ENCODE data around the gene CNMD. TPM values are rescaled to one million over a fixed set of nuclear protein-coding genes. Genes with fewer than 3 reads are reported as not detected.

Gene CNMD
- total and polyA plus RNA-seq, 2 experiments from 2014 or later = not detected

- in situ Hi-C loops (cut with MboI) = no loop called here
- no peak for TF ChIP-seq EZH2phosphoT487 (IDR thresholded peaks at IDR 0.05; ENCODE audit: insufficient read depth, low read depth)
- no peak for TF ChIP-seq EZH2 (IDR thresholded peaks at IDR 0.05; ENCODE audit: insufficient read depth, poor library complexity, severe bottlenecking)
- no peak overlapping the region for H3K4me2 ChIP-seq (ENCODE audit: unreplicated experiment)
- no peak overlapping the region for H2AFZ ChIP-seq
- no peaks in the 10 kb centered on the region for H3F3A ChIP-seq (ENCODE audit: insufficient read depth)
- H3K9me2 ChIP-seq (ENCODE audit: insufficient read depth) = no peaks in the 10 kb centered on the region
- peaks cover 43% of the 10 kb centered on the region for H3K27me3 ChIP-seq (replicated peaks; ENCODE audit: insufficient read depth)
- H3K9me3 ChIP-seq (ENCODE audit: low read depth) = no peaks in the 10 kb centered on the region
- DNase-seq = no peak
- H3K4me1 ChIP-seq (ENCODE audit: insufficient read depth) = no peaks in the 10 kb centered on the region
- H3K36me3 ChIP-seq (ENCODE audit: low read depth) = no peaks in the 10 kb centered on the region
- H3K9ac ChIP-seq = no peak overlapping the region
- H4K20me1 ChIP-seq (ENCODE audit: insufficient read depth) = no peaks in the 10 kb centered on the region
- H3K27ac ChIP-seq = no peak overlapping the region
- H3K4me3 ChIP-seq = no peak overlapping the region
- no peaks in the 10 kb centered on the region for H3K79me2 ChIP-seq (ENCODE audit: insufficient read depth)
Observed at GRCh38 chr13:52737451-52737850, 2.2 kb downstream of the CNMD start.

DNA sequence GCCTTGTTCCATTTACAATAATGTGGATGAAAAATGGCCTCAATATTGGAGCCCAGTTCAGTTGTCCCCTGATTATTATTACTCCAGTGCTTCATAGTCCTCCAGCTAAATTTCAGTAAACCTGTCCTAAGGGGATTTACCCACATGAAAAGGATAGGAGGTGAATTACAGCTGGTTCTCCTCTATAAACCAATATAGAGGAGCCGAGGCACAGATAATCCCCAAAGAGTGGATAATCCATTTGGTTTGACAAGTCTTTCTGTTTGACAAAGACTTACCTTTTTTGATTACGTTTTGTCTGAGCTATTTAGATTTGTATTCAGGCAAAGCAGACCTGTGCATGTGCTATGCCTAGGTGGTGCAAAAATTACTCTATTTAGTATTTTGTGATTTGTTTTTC is 2.7 kb downstream of the CNMD start:
- Histone ChIP-seq H3K9me3 (ENCODE audit: low read depth) (no peaks in the 10 kb centered on the region), H3K27me3 (replicated peaks; ENCODE audit: insufficient read depth) (peaks cover 39% of the 10 kb centered on the region), H3K36me3 (ENCODE audit: low read depth) (no peaks in the 10 kb centered on the region), H3K79me2 (ENCODE audit: insufficient read depth) (no peaks in the 10 kb centered on the region), H3K9ac (no peak overlapping the region), H3K27ac (no peak overlapping the region), H3K9me2 (ENCODE audit: insufficient read depth) (no peaks in the 10 kb centered on the region), H3K4me2 (ENCODE audit: unreplicated experiment) (no peak overlapping the region), H3K4me3 (no peak overlapping the region), H3F3A (ENCODE audit: insufficient read depth) (no peaks in the 10 kb centered on the region), H2AFZ (no peak overlapping the region), H4K20me1 (ENCODE audit: insufficient read depth) (no peaks in the 10 kb centered on the region), H3K4me1 (ENCODE audit: insufficient read depth) (no peaks in the 10 kb centered on the region)
- DNase-seq = no peak
- WGBS, 2 experiments (ENCODE audit: low coverage in 1 of 2, low lambda C conversion rate in 2 of 2, missing lambda C conversion rate in 2 of 2) = 25 to 37% methylated on average over 2 of the region's 2 CpGs
- in situ Hi-C loops (cut with MboI) = no loop called here
- TF ChIP-seq EZH2 (IDR thresholded peaks at IDR 0.05; ENCODE audit: insufficient read depth, poor library complexity, severe bottlenecking) (no peak), EZH2phosphoT487 (IDR thresholded peaks at IDR 0.05; ENCODE audit: insufficient read depth, low read depth) (no peak)

DNA sequence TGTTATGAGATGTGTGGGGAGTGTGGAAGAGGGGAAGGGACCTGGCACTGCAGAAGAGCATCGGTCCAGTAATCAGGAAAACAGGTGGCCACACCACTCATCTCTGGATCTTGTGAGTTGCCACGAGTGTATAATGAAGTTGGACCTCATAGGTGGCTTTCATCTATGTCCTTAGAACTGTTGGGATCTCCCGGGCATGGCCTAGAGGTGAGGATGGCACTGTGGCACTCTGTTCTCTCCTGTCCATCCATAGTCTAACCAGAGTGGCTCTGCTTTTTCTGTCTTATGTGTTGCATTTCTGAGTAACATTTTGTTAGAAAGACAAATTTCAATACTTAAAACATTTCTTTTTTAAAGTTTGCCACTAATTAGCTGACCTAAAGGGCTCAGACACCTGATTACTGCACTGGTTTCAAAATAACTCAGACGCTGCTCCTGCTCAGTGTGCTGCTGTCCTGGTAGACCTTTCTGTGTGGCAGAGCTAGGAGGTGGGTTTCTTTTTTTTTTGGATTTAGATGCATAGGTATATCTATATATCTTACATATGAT is 5.5 kb downstream of the CNMD start:
- H3K9me2 ChIP-seq (ENCODE audit: insufficient read depth) = no peaks in the 10 kb centered on the region
- no peak overlapping the region for H3K9ac ChIP-seq
- in situ Hi-C loops (cut with MboI) = no loop called here
- H3K27ac ChIP-seq = no peak overlapping the region
- peaks cover 18% of the 10 kb centered on the region for H3K27me3 ChIP-seq (replicated peaks; ENCODE audit: insufficient read depth)
- TF ChIP-seq EZH2phosphoT487 (IDR thresholded peaks at IDR 0.05; ENCODE audit: insufficient read depth, low read depth) (no peak), EZH2 (IDR thresholded peaks at IDR 0.05; ENCODE audit: insufficient read depth, poor library complexity, severe bottlenecking) (no peak)
- no peak overlapping the region for H3K4me2 ChIP-seq (ENCODE audit: unreplicated experiment)
- DNase-seq = no peak
- no peak overlapping the region for H3K4me3 ChIP-seq
- no peaks in the 10 kb centered on the region for H3K36me3 ChIP-seq (ENCODE audit: low read depth)
- no peaks in the 10 kb centered on the region for H3F3A ChIP-seq (ENCODE audit: insufficient read depth)
- no peaks in the 10 kb centered on the region for H3K79me2 ChIP-seq (ENCODE audit: insufficient read depth)
- no peaks in the 10 kb centered on the region for H3K4me1 ChIP-seq (ENCODE audit: insufficient read depth)
- no peaks in the 10 kb centered on the region for H3K9me3 ChIP-seq (ENCODE audit: low read depth)
- H2AFZ ChIP-seq = no peak overlapping the region
- whole genome bisulfite sequencing, 2 experiments (ENCODE audit: low coverage in 1 of 2, low lambda C conversion rate in 2 of 2, missing lambda C conversion rate in 2 of 2) = 35 to 37% methylated on average over 4 of the region's 4 CpGs
- H4K20me1 ChIP-seq (ENCODE audit: insufficient read depth) = no peaks in the 10 kb centered on the region

DNA sequence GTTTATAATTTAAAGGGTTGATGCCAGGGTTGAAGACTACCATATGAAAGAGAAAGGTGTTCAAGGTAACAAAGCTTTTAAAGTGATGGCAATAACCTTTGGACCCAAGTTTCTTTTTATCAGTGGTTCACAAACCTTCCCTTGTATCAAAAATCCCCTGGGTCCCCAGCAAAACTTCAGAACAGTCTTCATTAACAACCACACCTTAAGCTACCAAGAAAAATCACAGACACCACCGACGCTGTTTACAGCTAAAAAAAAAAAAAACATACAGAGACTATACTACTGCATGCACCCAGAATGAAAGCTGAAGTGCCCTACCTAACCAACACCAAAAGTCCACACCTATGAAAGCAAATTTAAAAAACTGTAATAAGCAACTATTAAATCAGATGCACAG is 13.4 kb downstream of the CNMD start:
- Histone ChIP-seq H3K9me2 (ENCODE audit: insufficient read depth) (no peaks in the 10 kb centered on the region), H3K9me3 (ENCODE audit: low read depth) (no peaks in the 10 kb centered on the region), H3K9ac (no peak overlapping the region), H3K36me3 (ENCODE audit: low read depth) (no peaks in the 10 kb centered on the region), H3K4me3 (no peak overlapping the region), H3F3A (ENCODE audit: insufficient read depth) (no peaks in the 10 kb centered on the region), H3K4me2 (ENCODE audit: unreplicated experiment) (no peak overlapping the region), H4K20me1 (ENCODE audit: insufficient read depth) (no peaks in the 10 kb centered on the region), H3K79me2 (ENCODE audit: insufficient read depth) (no peaks in the 10 kb centered on the region), H3K27ac (no peak overlapping the region), H3K27me3 (replicated peaks; ENCODE audit: insufficient read depth) (no peaks in the 10 kb centered on the region), H2AFZ (no peak overlapping the region), H3K4me1 (ENCODE audit: insufficient read depth) (no peaks in the 10 kb centered on the region)
- WGBS, 2 experiments (ENCODE audit: low coverage in 1 of 2, low lambda C conversion rate in 2 of 2, missing lambda C conversion rate in 2 of 2) = 43 to 62% methylated on average over 2 of the region's 2 CpGs
- no peak for TF ChIP-seq EZH2phosphoT487 (IDR thresholded peaks at IDR 0.05; ENCODE audit: insufficient read depth, low read depth)
- no peak for TF ChIP-seq EZH2 (IDR thresholded peaks at IDR 0.05; ENCODE audit: insufficient read depth, poor library complexity, severe bottlenecking)
- in situ Hi-C loops (cut with MboI) = no loop called here
- no peak for DNase-seq

DNA sequence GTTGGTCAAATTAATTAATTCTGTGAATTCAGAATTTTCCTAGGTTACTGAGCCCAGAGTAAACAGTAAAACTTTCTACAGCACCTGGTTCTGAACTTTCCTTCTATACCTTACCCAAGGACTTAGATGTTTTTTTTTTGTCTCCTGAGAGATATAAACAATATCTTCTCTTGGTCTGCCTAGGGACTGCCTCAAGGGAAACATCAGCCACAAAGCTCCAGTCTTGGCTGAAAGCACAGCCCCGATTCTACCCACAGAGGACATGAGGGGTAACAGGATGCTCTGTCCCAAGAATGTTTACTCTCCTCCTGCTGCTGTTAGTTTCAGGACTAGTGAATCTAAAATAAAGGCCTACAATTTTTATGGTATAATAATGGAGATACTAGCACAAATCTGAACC is 14.3 kb downstream of the CNMD start:
- WGBS, 2 experiments (ENCODE audit: low coverage in 1 of 2, low lambda C conversion rate in 2 of 2, missing lambda C conversion rate in 2 of 2) = 0% methylated on average over 1 of the region's 1 CpG
- Histone ChIP-seq H3K36me3 (ENCODE audit: low read depth) (no peaks in the 10 kb centered on the region), H3F3A (ENCODE audit: insufficient read depth) (no peaks in the 10 kb centered on the region), H3K9me3 (ENCODE audit: low read depth) (no peaks in the 10 kb centered on the region), H3K4me2 (ENCODE audit: unreplicated experiment) (no peak overlapping the region), H3K27me3 (replicated peaks; ENCODE audit: insufficient read depth) (no peaks in the 10 kb centered on the region), H3K4me3 (no peak overlapping the region), H2AFZ (no peak overlapping the region), H3K9me2 (ENCODE audit: insufficient read depth) (no peaks in the 10 kb centered on the region), H3K4me1 (ENCODE audit: insufficient read depth) (no peaks in the 10 kb centered on the region), H3K9ac (no peak overlapping the region), H3K27ac (no peak overlapping the region), H4K20me1 (ENCODE audit: insufficient read depth) (no peaks in the 10 kb centered on the region), H3K79me2 (ENCODE audit: insufficient read depth) (no peaks in the 10 kb centered on the region)
- in situ Hi-C loops (cut with MboI) = no loop called here
- no peak for DNase-seq
- TF ChIP-seq EZH2 (IDR thresholded peaks at IDR 0.05; ENCODE audit: insufficient read depth, poor library complexity, severe bottlenecking) = no peak
- TF ChIP-seq EZH2phosphoT487 (IDR thresholded peaks at IDR 0.05; ENCODE audit: insufficient read depth, low read depth) = no peak
